ENCODE measurements around the gene SHKBP1. TPM values are rescaled to one million over a fixed set of nuclear protein-coding genes. Genes with fewer than 3 reads are reported as not detected.

The SHKBP1 gene
- polyA plus RNA-seq, 1 experiment = 59.0 TPM

GRCh38 chr19:40550951-40551350, 25.7 kb upstream of the SHKBP1 start:
- DNase-seq (ENCODE audit: low read depth) = no peak
- no peak overlapping the region for H3K4me3 ChIP-seq (ENCODE audit: low read depth, low read length)
- TF ChIP-seq CTCF (IDR thresholded peaks at IDR 0.05; ENCODE audit: insufficient read depth, low read depth, low read length) = no peak
- H3K36me3 ChIP-seq (ENCODE audit: control insufficient read depth, insufficient read depth, low read length) = no peaks in the 10 kb centered on the region
- POLR2A ChIA-PET = no interaction called here
- CTCF ChIA-PET = interaction anchor here (0.8 to 2.4 kb wide), 7 partner anchors 8 to 88 kb away, joined by 3 to 10 read pairs (median 4); partner anchors contain the start of gene LTBP4
- H3K27me3 ChIP-seq (ENCODE audit: control insufficient read depth, insufficient read depth, low read length) = peaks cover 19% of the 10 kb centered on the region

GRCh38 chr19:40552848-40553247, 23.8 kb upstream of the SHKBP1 start:
- Histone ChIP-seq H3K27me3 (ENCODE audit: control insufficient read depth, insufficient read depth, low read length) (peaks cover 19% of the 10 kb centered on the region), H3K4me3 (ENCODE audit: low read depth, low read length) (no peak overlapping the region), H3K36me3 (ENCODE audit: control insufficient read depth, insufficient read depth, low read length) (no peaks in the 10 kb centered on the region)
- DNase-seq (ENCODE audit: low read depth) = no peak
- ChIA-PET POLR2A (no interaction called here), CTCF (interaction anchor here (1.0 to 2.9 kb wide), 4 partner anchors 10 to 82 kb away, joined by 3 to 12 read pairs (median 4); no protein-coding TSS in a partner anchor)
- no peak for TF ChIP-seq CTCF (IDR thresholded peaks at IDR 0.05; ENCODE audit: insufficient read depth, low read depth, low read length)

GRCh38 chr19:40553885-40554857, 22.5 kb upstream of the SHKBP1 start:
- no peak for TF ChIP-seq CTCF (IDR thresholded peaks at IDR 0.05; ENCODE audit: insufficient read depth, low read depth, low read length)
- ChIA-PET POLR2A (no interaction called here), CTCF (interaction anchor here (0.6 to 2.9 kb wide), 4 partner anchors 17 to 80 kb away, joined by 3 to 12 read pairs (median 4); no protein-coding TSS in a partner anchor)
- Histone ChIP-seq H3K27me3 (ENCODE audit: control insufficient read depth, insufficient read depth, low read length) (peaks cover 15% of the 10 kb centered on the region), H3K36me3 (ENCODE audit: control insufficient read depth, insufficient read depth, low read length) (no peaks in the 10 kb centered on the region), H3K4me3 (ENCODE audit: low read depth, low read length) (no peak overlapping the region)
- DNase-seq (ENCODE audit: low read depth) = no peak

GRCh38 chr19:40555978-40556689, 20.5 kb upstream of the SHKBP1 start:
- ChIA-PET POLR2A (interaction anchor here (0.7 kb wide), 1 partner anchor 36 kb away, joined by 4 read pairs; no protein-coding TSS in a partner anchor), CTCF (interaction anchor here (0.9 to 2.2 kb wide), 4 partner anchors 12 to 79 kb away, joined by 3 to 9 read pairs (median 6); no protein-coding TSS in a partner anchor)
- H3K27me3 ChIP-seq (ENCODE audit: control insufficient read depth, insufficient read depth, low read length) = peaks cover 17% of the 10 kb centered on the region
- H3K4me3 ChIP-seq (ENCODE audit: low read depth, low read length) = no peak overlapping the region
- DNase-seq (ENCODE audit: low read depth) = no peak
- H3K36me3 ChIP-seq (ENCODE audit: control insufficient read depth, insufficient read depth, low read length) = no peaks in the 10 kb centered on the region
- no peak for TF ChIP-seq CTCF (IDR thresholded peaks at IDR 0.05; ENCODE audit: insufficient read depth, low read depth, low read length)
